Suprapubic skin (tissue), 4 donors: ENCODE measurements around the gene TALDO1.

Experiments
- EP300 ChIP-seq: sonication (generic); formaldehyde crosslinking; IDR thresholded peaks from one replicate; pipeline ENCODE4 v1.6.1; 2017; ENCODE audit warnings: antibody characterized with exemption
- POLR2A ChIP-seq, 2 donors: fragments of 450-650 bp; IDR thresholded peaks; one replicate each; pipeline ENCODE4 v1.6.1; 2017; ENCODE audit warnings: antibody characterized with exemption in 2 of 2, mild to moderate bottlenecking in 2 of 2, moderate library complexity in 2 of 2
- POLR2AphosphoS5 ChIP-seq, 3 donors: sonication (generic); formaldehyde crosslinking; IDR thresholded peaks; one replicate each; pipeline ENCODE4 v1.6.1; 2017; ENCODE audit warnings: antibody characterized with exemption in 3 of 3
- TF ChIP-seq, protein P1 (sequence below), 2 donors: fragments of 200-600 bp in 1 of 2; fragments of 450-650 bp in 1 of 2; sonication (generic) in 1 of 2; IDR thresholded peaks; one replicate each; pipeline ENCODE4 v1.5.1; 2016 to 2019; ENCODE audit warnings: antibody characterized with exemption in 2 of 2, mild to moderate bottlenecking in 1 of 2, moderate library complexity in 1 of 2

- no peak for TF ChIP-seq EP300
- TF ChIP-seq, protein P1, sequence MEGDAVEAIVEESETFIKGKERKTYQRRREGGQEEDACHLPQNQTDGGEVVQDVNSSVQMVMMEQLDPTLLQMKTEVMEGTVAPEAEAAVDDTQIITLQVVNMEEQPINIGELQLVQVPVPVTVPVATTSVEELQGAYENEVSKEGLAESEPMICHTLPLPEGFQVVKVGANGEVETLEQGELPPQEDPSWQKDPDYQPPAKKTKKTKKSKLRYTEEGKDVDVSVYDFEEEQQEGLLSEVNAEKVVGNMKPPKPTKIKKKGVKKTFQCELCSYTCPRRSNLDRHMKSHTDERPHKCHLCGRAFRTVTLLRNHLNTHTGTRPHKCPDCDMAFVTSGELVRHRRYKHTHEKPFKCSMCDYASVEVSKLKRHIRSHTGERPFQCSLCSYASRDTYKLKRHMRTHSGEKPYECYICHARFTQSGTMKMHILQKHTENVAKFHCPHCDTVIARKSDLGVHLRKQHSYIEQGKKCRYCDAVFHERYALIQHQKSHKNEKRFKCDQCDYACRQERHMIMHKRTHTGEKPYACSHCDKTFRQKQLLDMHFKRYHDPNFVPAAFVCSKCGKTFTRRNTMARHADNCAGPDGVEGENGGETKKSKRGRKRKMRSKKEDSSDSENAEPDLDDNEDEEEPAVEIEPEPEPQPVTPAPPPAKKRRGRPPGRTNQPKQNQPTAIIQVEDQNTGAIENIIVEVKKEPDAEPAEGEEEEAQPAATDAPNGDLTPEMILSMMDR (IDR thresholded peaks at IDR 0.05): no peak
- no peak for TF ChIP-seq POLR2A (IDR thresholded peaks at IDR 0.05)
- no peak for TF ChIP-seq POLR2AphosphoS5 (IDR thresholded peaks at IDR 0.05)
These were observed 54.0 kb downstream of the TALDO1 start for GRCh38 chr11:801097-801780.
